GM12875 (cell line): ENCODE measurements around the gene PFKP.

Experiments
- H3K4me3 ChIP-seq: one replicate; pipeline ENCODE4 v1.5.1; 2011; ENCODE audit warnings: low read depth, low read length, control low read depth
- CTCF ChIP-seq: IDR thresholded peaks from 2 replicates; pipeline ENCODE4 v1.5.1; 2011; ENCODE audit warnings: low read depth, mild to moderate bottlenecking, control low read depth, inconsistent platforms, low read length, moderate library complexity, borderline replicate concordance; ENCODE audit not compliant: insufficient read depth

Gene PFKP

GRCh38 chr10:3069876-3070275 is 2.5 kb downstream of the PFKP start:
- peak overlapping the region; percentile 97 for H3K4me3 ChIP-seq
- TF ChIP-seq CTCF: no peak

- no peak for TF ChIP-seq CTCF
- no peak overlapping the region for H3K4me3 ChIP-seq
Observed at GRCh38 chr10:3071405-3072198, 4.3 kb downstream of the PFKP start.

GRCh38 chr10:3072641-3073360 is 5.5 kb downstream of the PFKP start:
- no peak overlapping the region for H3K4me3 ChIP-seq

GRCh38 chr10:3074145-3074665 is 6.9 kb downstream of the PFKP start:
- no peak for TF ChIP-seq CTCF
- no peak overlapping the region for H3K4me3 ChIP-seq

More at GRCh38 chr10:3072641-3073360, 5.5 kb downstream of the PFKP start:
- no peak for TF ChIP-seq CTCF

- no peak for TF ChIP-seq CTCF
- H3K4me3 ChIP-seq: no peak overlapping the region
Observed at GRCh38 chr10:3074985-3075600, 7.7 kb downstream of the PFKP start.

GRCh38 chr10:3076138-3076537 is 8.8 kb downstream of the PFKP start:
- H3K4me3 ChIP-seq: no peak overlapping the region
- TF ChIP-seq CTCF: no peak
